SW480 (cell line): ENCODE data around the gene DNAH10.

Experiments
- DNase-seq: peaks from one replicate; pipeline ENCODE4 v3.0.0-alpha.2; 2016; ENCODE audit warnings: low spot score

Gene DNAH10

GRCh38 chr12:123888989-123889388 lies 126.9 kb downstream of the DNAH10 start:
- no peak for DNase-seq

GRCh38 chr12:123889848-123890535 lies 127.9 kb downstream of the DNAH10 start:
- DNase-seq = no peak

GRCh38 chr12:123890536-123890902 lies 128.4 kb downstream of the DNAH10 start:
- no peak for DNase-seq

GRCh38 chr12:123891011-123891410 lies 128.9 kb downstream of the DNAH10 start:
- no peak for DNase-seq

GRCh38 chr12:123891516-123892179 lies 129.5 kb downstream of the DNAH10 start:
- DNase-seq = no peak

GRCh38 chr12:123892180-123892559 lies 130.1 kb downstream of the DNAH10 start:
- DNase-seq = no peak

GRCh38 chr12:123892853-123893252 lies 130.8 kb downstream of the DNAH10 start:
- no peak for DNase-seq

GRCh38 chr12:123893276-123893675 lies 131.2 kb downstream of the DNAH10 start:
- no peak for DNase-seq

- no peak for DNase-seq
Measured at GRCh38 chr12:123894823-123895345, 132.8 kb downstream of the DNAH10 start.

GRCh38 chr12:123895451-123895850 lies 133.3 kb downstream of the DNAH10 start:
- DNase-seq = no peak

GRCh38 chr12:123896767-123897166 lies 134.7 kb downstream of the DNAH10 start:
- no peak for DNase-seq

GRCh38 chr12:123897221-123897620 lies 135.1 kb downstream of the DNAH10 start:
- DNase-seq = peak; percentile 49

GRCh38 chr12:123898673-123899072 lies 136.6 kb downstream of the DNAH10 start:
- no peak for DNase-seq

GRCh38 chr12:123899368-123899767 lies 137.3 kb downstream of the DNAH10 start:
- no peak for DNase-seq

GRCh38 chr12:123900871-123901376 lies 138.8 kb downstream of the DNAH10 start:
- DNase-seq = no peak

- DNase-seq = no peak
Measured at GRCh38 chr12:123902821-123903220, 140.7 kb downstream of the DNAH10 start.

GRCh38 chr12:123903301-123904065 lies 141.4 kb downstream of the DNAH10 start:
- DNase-seq = no peak

- peak; percentile 67 for DNase-seq
Measured at GRCh38 chr12:123905319-123905925, 143.3 kb downstream of the DNAH10 start.

- DNase-seq = no peak
Measured at GRCh38 chr12:123906711-123907420, 144.8 kb downstream of the DNAH10 start.

- no peak for DNase-seq
Measured at GRCh38 chr12:123907726-123908476, 145.8 kb downstream of the DNAH10 start.
